LNCaP clone FGC (cell line): ENCODE results near the gene TP53TG5.
"Not testable (repeated sequence)": the region's sequence is repeated elsewhere in the genome, so short reads cannot be mapped to it uniquely, and the experiment has no call there.

Experiments
- DNase-seq: peaks from one replicate; pipeline ENCODE4 v3.0.0-alpha.2; 2011; ENCODE audit warnings: low read depth
- H3K4me3 ChIP-seq: 2 replicates; pipeline ENCODE4 v1.5.1; 2011; ENCODE audit warnings: mild to moderate bottlenecking, low read depth, low read length, control low read depth
- CTCF ChIP-seq: IDR thresholded peaks from 2 replicates; pipeline ENCODE4 v1.5.1; 2012; ENCODE audit warnings: mild to moderate bottlenecking; ENCODE audit not compliant: control insufficient read depth, insufficient read depth; ENCODE audit errors: extremely low read depth

TP53TG5 gene

DNA sequence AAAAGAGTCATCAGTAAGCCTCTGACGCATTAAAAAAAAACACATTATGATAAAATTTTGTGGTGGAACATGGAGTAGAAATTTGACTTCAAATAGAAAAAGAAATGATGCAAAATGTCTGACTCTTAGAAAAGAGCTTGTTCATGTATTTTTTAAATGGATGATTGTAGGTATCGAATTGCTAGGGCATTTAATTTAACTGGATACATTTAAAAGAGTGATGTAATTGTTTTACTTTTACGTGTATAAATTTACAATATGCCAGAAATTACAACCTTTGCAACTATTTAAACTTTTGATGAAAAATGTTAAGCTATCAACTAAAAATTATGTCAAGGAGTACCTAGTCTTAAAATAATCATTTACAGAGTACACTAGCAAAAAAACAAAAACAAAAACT is 25.4 kb downstream of the TP53TG5 start:
- TF ChIP-seq CTCF, result no peak
- H3K4me3 ChIP-seq, result no peak overlapping the region
- no peak for DNase-seq

DNA sequence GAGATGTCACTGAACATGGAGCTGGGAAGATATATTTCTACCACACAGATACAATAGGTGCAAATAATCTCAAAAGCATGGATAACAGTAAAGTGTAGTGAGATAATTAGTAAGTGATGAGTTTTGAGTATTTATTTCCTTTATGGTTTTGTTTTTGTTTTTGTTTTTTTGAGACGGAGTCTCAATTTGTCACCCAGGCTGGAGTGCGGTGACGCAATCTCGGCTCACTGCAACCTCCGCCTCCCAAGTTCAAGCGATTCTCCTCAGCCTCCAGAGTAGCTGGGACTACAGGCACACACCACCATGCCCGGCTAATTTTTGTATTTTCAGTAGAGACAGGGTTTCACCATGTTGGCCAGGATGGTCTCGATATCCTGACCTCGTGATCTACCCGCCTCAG is 27.3 kb downstream of the TP53TG5 start:
- H3K4me3 ChIP-seq, DNase-seq: not testable (repeated sequence)

GRCh38 chr20:45350217-45350616 is 27.9 kb downstream of the TP53TG5 start:
- no peak for TF ChIP-seq CTCF
- DNase-seq, result no peak
- H3K4me3 ChIP-seq, result no peak overlapping the region

- DNase-seq, result no peak
- no peak for TF ChIP-seq CTCF
- H3K4me3 ChIP-seq, result peak within 1 kb of the TSS; percentile 71
Observed at GRCh38 chr20:45347936-45348778, 30.0 kb downstream of the TP53TG5 start, which contains the start of gene SDC4. Gene SDC4 (minus strand): TSS chr20:45348424. CDS start chr20:45348384, 40 bp downstream.

GRCh38 chr20:45347297-45347935 is 30.7 kb downstream of the TP53TG5 start:
- no peak for DNase-seq
- H3K4me3 ChIP-seq, result peak overlapping the region; percentile 71
- no peak for TF ChIP-seq CTCF

DNA sequence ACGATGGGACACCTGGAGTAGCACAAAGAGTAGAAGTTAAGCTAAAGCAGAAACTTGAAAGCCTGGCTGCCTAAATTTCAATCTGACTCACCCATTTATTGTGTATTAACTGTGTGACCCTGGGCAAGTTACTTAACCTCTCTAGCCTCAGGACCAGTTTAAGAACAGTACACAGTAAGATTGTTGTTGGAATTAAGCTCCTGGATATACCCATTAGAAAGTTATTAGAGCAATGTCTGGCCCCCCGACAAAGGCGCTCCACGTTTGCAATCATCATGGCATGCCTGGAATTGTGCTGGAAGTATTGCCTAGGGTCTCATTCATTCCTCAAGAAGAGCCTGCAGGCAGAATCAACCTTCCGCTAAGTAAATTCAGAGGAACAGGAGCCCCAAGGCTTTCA is 31.3 kb downstream of the TP53TG5 start:
- DNase-seq, result no peak
- peak overlapping the region; percentile 71 for H3K4me3 ChIP-seq

GRCh38 chr20:45346291-45346718 is 31.8 kb downstream of the TP53TG5 start:
- peak overlapping the region; percentile 11; the same call in 1 of the 2 replicates for H3K4me3 ChIP-seq
- no peak for DNase-seq
- no peak for TF ChIP-seq CTCF

More for the DNA sequence above, 31.3 kb downstream of the TP53TG5 start:
- no peak for TF ChIP-seq CTCF
